ENCODE measurements around the gene LHX4. TPM values are rescaled to one million over a fixed set of nuclear protein-coding genes. Genes with fewer than 3 reads are reported as not detected.

The LHX4 gene
- total and polyA plus RNA-seq, 10 donors = 0.02 to 2.0 (median 0.03) TPM; not detected in 5

- DNase-seq = peak; percentile 65
- H3K27me3 ChIP-seq (replicated peaks in 1 of 7) = peaks cover 0 to 9% (median 0%) of the 10 kb centered on the region in 7 donors
- H3K36me3 ChIP-seq = no peaks in the 10 kb centered on the region
- TF ChIP-seq POLR2A (IDR thresholded peaks at IDR 0.05) (no peak), CTCF (IDR thresholded peaks at IDR 0.05 in 8 of 11, conservative IDR thresholded peaks at IDR 0.05 in 3 of 11) (no peak), POLR2AphosphoS5 (IDR thresholded peaks at IDR 0.05) (no peak)
- H3K4me3 ChIP-seq = no peak overlapping the region
- intact Hi-C loops (cut with DNase I; ENCODE audit: low total_unique reads) = no loop called here
- peaks cover 0 to 5% (median 0%) of the 10 kb centered on the region in 6 donors for H3K4me1 ChIP-seq
- 88 to 98% (median 94%) methylated on average over 3 of the region's 3 CpGs for WGBS, 5 donors
- no peak overlapping the region for H3K27ac ChIP-seq
- H3K9me3 ChIP-seq = no peaks in the 10 kb centered on the region
Observed at GRCh38 chr1:180206581-180206980, 23.5 kb upstream of the LHX4 start.

DNA sequence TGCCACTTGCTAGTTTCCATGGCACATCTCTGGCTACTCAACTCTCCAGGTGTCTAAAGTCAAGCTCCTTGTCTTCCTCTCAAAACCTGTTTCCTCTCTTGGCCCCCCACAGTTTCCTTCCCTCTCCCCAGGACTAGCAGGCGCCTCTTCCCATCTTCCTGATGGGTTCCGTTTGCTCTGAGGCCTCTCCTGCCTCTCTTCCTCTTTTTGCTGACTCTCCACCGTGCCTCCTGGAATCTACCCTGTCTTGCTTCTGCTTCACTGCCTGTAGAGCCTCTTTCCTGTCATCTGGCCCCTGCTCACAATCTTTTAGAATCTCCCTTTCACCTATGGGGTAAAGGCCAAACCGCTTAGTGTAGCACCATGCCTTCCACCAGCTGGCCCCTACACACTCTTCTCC, 21.8 kb upstream of the LHX4 start:
- Histone ChIP-seq H3K4me3 (no peak overlapping the region), H3K27ac (no peak overlapping the region), H3K9me3 (no peaks in the 10 kb centered on the region), H3K27me3 (replicated peaks in 1 of 7) (peaks cover 0 to 11% (median 0%) of the 10 kb centered on the region in 7 donors), H3K4me1 (peaks cover 0 to 5% (median 1%) of the 10 kb centered on the region in 6 donors), H3K36me3 (no peaks in the 10 kb centered on the region)
- no peak for DNase-seq
- WGBS, 5 donors = 28 to 34% (median 33%) methylated on average over 4 of the region's 4 CpGs
- no peak for TF ChIP-seq POLR2A (IDR thresholded peaks at IDR 0.05)
- TF ChIP-seq CTCF (IDR thresholded peaks at IDR 0.05 in 8 of 11, conservative IDR thresholded peaks at IDR 0.05 in 3 of 11) = no peak
- no peak for TF ChIP-seq POLR2AphosphoS5 (IDR thresholded peaks at IDR 0.05)
- intact Hi-C loops (cut with DNase I; ENCODE audit: low total_unique reads) = no loop called here

DNA sequence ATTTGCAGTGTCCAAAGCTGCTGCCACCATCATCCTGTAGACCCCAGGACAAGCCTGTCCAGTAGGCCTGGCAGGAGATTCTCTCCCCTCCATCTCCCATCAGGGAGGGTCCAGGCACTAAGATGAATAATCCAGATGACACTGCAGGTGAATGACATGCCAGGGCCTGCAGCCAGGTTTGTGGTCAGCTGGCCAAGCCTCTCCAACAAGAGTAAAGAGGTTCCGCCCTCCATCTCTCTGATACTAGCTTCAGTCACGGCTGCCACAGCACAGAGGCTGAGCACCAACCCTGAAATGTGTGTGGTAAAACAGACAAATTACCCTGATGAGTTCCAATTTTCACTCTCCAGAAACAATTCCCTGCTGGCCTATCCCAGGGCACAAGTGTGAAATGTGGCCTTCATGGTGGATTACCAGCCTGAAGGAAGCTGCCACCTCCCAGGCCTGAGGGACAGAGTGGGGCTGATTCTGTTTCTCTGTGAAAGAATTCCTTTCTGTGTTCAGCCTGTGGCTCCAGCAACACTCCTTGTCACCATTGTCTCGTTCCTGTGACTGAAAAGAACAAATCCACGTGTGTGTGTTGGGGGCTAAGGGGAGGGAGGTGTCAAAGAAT, 19.9 kb upstream of the LHX4 start:
- WGBS, 5 donors = 78 to 93% (median 87%) methylated on average over 2 to 4 of the region's 4 CpGs
- Histone ChIP-seq H3K27ac (no peak overlapping the region), H3K36me3 (no peaks in the 10 kb centered on the region), H3K4me3 (no peak overlapping the region), H3K27me3 (replicated peaks in 1 of 7) (peaks cover 0 to 11% (median 0%) of the 10 kb centered on the region in 7 donors), H3K9me3 (no peaks in the 10 kb centered on the region), H3K4me1 (peaks cover 0 to 5% (median 2%) of the 10 kb centered on the region in 6 donors)
- DNase-seq = peak; percentile 27
- TF ChIP-seq POLR2AphosphoS5 (IDR thresholded peaks at IDR 0.05) (no peak), POLR2A (IDR thresholded peaks at IDR 0.05) (no peak), CTCF (IDR thresholded peaks at IDR 0.05 in 8 of 11, conservative IDR thresholded peaks at IDR 0.05 in 3 of 11) (no peak)
- intact Hi-C loops (cut with DNase I; ENCODE audit: low total_unique reads) = no loop called here

GRCh38 chr1:180211156-180211859, 18.8 kb upstream of the LHX4 start:
- no peaks in the 10 kb centered on the region for H3K36me3 ChIP-seq
- TF ChIP-seq POLR2AphosphoS5 (IDR thresholded peaks at IDR 0.05) (no peak), POLR2A (IDR thresholded peaks at IDR 0.05) (no peak), CTCF (IDR thresholded peaks at IDR 0.05 in 8 of 11, conservative IDR thresholded peaks at IDR 0.05 in 3 of 11) (no peak)
- intact Hi-C loops (cut with DNase I; ENCODE audit: low total_unique reads) = no loop called here
- WGBS, 5 donors = 75 to 95% (median 89%) methylated on average over 12 of the region's 12 CpGs
- H3K4me3 ChIP-seq = no peak overlapping the region
- no peak overlapping the region for H3K27ac ChIP-seq
- no peaks in the 10 kb centered on the region for H3K9me3 ChIP-seq
- H3K4me1 ChIP-seq = peaks cover 0 to 5% (median 2%) of the 10 kb centered on the region in 6 donors
- DNase-seq = peak; percentile 46
- peaks cover 0 to 11% (median 0%) of the 10 kb centered on the region in 7 donors for H3K27me3 ChIP-seq (replicated peaks in 1 of 7)
